Measurements from ENCODE around the gene SRC.

The SRC gene

DNA sequence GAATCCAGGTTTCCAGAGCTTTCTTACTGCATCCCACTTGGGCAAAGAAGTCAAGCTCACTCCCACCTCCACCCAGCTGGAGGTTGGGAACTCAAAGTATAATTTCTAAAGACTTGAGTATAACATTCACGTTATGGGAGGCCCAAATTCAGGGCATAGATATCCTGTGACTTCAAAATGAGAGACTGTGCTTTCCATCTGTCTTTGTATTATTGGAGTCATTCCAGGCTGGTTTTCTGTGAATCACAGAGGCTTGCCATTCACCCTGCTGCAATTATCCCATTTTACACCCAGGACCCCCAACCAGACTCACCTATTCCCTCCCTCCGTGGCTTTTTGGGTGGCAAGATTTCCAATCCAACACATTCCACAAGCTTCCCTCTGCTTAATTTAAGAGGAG, 19.3 kb upstream of the SRC start:
- no peaks in the 10 kb centered on the region for H3K36me3 ChIP-seq (ENCODE audit: control insufficient read depth, insufficient read depth, low read length)
- no peaks in the 10 kb centered on the region for H3K9me3 ChIP-seq (ENCODE audit: control insufficient read depth, low read length)
- no peaks in the 10 kb centered on the region for H3K27me3 ChIP-seq (replicated peaks; ENCODE audit: control insufficient read depth, insufficient read depth, low read length, poor library complexity, severe bottlenecking)
- H3K4me1 ChIP-seq (ENCODE audit: control insufficient read depth, insufficient read depth, low read length, poor library complexity, severe bottlenecking), result no peaks in the 10 kb centered on the region
- H3K4me3 ChIP-seq (ENCODE audit: insufficient read depth, low read depth, low read length, poor library complexity, severe bottlenecking), result no peak overlapping the region
- no peak for DNase-seq
- no peak overlapping the region for H3K27ac ChIP-seq (ENCODE audit: insufficient read depth, low read length, poor library complexity, severe bottlenecking)

DNA sequence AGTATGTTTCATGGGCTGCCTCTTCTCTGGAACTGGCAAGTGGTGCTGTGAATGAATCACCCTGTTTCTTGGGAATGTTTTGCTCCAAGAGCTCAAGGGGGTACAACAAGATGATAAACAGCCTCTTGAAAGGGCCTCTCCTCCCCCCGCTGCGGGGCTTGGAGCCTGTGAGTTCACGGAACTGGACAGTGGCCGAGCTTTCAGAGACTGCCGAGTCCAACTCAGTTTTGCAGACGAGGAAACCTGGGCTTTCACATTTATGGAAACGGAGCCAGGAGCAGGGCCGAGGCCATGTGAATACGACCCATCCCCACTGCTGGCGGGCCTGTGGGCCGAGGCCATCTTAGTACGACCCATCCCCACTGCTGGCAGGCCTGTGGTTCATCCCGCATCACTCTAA, 18.2 kb upstream of the SRC start:
- Histone ChIP-seq H3K36me3 (ENCODE audit: control insufficient read depth, insufficient read depth, low read length) (no peaks in the 10 kb centered on the region), H3K27me3 (replicated peaks; ENCODE audit: control insufficient read depth, insufficient read depth, low read length, poor library complexity, severe bottlenecking) (no peaks in the 10 kb centered on the region), H3K4me1 (ENCODE audit: control insufficient read depth, insufficient read depth, low read length, poor library complexity, severe bottlenecking) (no peaks in the 10 kb centered on the region), H3K9me3 (ENCODE audit: control insufficient read depth, low read length) (no peaks in the 10 kb centered on the region), H3K27ac (ENCODE audit: insufficient read depth, low read length, poor library complexity, severe bottlenecking) (no peak overlapping the region), H3K4me3 (ENCODE audit: insufficient read depth, low read depth, low read length, poor library complexity, severe bottlenecking) (no peak overlapping the region)
- DNase-seq, result no peak

DNA sequence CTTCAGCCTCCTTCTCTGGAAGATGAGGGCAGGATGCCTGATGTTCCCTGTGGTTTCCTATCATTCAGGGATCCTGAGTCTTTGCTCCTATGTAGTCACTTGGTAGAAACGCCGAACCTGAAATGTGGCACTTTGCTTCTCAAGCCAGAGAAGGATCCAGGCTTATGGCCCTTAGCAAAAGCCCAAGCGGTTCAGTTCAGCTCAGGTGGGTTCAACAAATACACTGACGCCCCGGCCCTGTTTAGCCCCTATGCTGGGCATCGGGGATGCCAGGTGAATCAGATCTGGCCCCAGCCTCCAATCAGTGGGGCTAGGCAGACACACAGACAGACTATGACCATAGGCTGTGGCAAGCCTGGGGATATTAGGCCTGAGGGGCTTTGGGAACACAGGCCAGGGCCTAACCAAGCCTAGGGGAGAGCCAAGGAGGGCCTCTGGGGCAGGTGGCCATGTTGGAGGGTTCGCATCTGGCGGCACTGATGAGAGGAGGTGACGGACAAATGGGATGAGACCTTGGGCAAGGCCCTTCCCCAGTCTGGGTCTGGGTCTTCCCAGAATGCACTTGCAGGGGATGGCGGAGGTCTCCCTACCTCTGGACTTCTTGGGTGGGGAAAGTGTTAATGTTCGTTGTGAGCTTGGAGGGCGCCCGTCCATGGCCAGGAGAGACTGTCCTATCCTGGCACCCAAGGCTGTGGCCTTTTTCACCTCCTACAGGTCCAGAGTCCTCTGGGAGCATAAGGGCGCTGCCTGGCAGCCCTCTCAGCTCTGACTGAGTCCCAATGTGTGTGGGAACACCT, 17.6 kb upstream of the SRC start:
- Histone ChIP-seq H3K9me3 (ENCODE audit: control insufficient read depth, low read length) (no peaks in the 10 kb centered on the region), H3K4me3 (ENCODE audit: insufficient read depth, low read depth, low read length, poor library complexity, severe bottlenecking) (no peak overlapping the region), H3K36me3 (ENCODE audit: control insufficient read depth, insufficient read depth, low read length) (no peaks in the 10 kb centered on the region), H3K27ac (ENCODE audit: insufficient read depth, low read length, poor library complexity, severe bottlenecking) (no peak overlapping the region), H3K4me1 (ENCODE audit: control insufficient read depth, insufficient read depth, low read length, poor library complexity, severe bottlenecking) (no peaks in the 10 kb centered on the region), H3K27me3 (replicated peaks; ENCODE audit: control insufficient read depth, insufficient read depth, low read length, poor library complexity, severe bottlenecking) (no peaks in the 10 kb centered on the region)
- no peak for DNase-seq

DNA sequence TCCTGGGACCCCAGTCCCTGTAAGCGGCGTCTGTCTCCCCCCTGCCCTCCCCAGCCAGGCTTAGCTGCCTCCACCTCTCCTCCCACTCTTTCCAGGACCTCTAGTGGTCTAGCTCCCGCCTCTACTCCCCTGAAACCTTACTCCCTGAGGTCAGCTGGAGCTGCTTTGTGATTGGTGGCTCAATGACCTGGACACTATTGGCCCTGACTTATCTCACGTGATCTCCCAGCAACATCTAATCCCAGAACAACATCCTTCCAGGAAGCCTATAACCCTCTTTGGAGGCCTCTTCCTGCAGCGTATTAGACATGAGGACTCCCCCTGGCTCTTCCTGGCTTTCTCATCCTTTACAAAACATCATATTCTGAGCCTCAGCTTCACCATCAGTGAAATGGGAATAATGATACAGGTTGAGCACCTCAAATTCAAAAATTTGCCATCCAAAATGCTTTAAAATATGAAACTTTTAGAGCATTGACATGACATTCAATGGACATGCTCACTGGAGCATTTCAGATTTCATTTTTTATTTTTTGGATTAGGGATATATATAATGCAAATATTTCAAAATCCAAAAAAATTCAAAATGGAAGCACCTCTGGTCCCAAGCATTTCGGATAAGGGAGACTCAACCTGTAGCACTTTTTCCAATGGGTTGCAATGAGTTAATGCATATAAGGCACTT, 16.3 kb upstream of the SRC start:
- H3K27ac ChIP-seq (ENCODE audit: insufficient read depth, low read length, poor library complexity, severe bottlenecking), result no peak overlapping the region
- no peak overlapping the region for H3K4me3 ChIP-seq (ENCODE audit: insufficient read depth, low read depth, low read length, poor library complexity, severe bottlenecking)
- H3K36me3 ChIP-seq (ENCODE audit: control insufficient read depth, insufficient read depth, low read length), result no peaks in the 10 kb centered on the region
- no peaks in the 10 kb centered on the region for H3K27me3 ChIP-seq (replicated peaks; ENCODE audit: control insufficient read depth, insufficient read depth, low read length, poor library complexity, severe bottlenecking)
- no peaks in the 10 kb centered on the region for H3K4me1 ChIP-seq (ENCODE audit: control insufficient read depth, insufficient read depth, low read length, poor library complexity, severe bottlenecking)
- no peaks in the 10 kb centered on the region for H3K9me3 ChIP-seq (ENCODE audit: control insufficient read depth, low read length)
- no peak for DNase-seq

DNA sequence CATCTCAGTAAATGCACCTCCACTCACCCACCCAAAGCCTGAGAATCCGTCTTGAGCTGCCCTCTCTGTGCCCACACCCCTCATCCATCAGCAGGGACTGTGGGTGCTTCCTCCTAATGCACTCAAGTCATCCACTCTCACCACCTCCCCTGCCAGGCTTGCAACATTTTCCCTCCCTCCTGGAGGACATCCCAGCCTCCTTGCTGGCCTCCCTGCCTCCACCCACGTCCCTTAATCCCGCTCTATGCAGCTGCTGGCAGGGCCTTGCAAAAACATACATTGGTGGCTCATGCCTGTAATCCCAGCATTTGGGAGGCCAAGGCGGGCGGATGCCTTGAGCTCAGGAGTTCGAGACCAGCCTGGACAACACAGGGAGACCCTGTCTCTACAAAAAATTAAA, 15.6 kb upstream of the SRC start:
- DNase-seq, result no peak
- H3K27ac ChIP-seq (ENCODE audit: insufficient read depth, low read length, poor library complexity, severe bottlenecking), result no peak overlapping the region
- H3K4me1 ChIP-seq (ENCODE audit: control insufficient read depth, insufficient read depth, low read length, poor library complexity, severe bottlenecking), result no peaks in the 10 kb centered on the region
- H3K9me3 ChIP-seq (ENCODE audit: control insufficient read depth, low read length), result no peaks in the 10 kb centered on the region
- H3K27me3 ChIP-seq (replicated peaks; ENCODE audit: control insufficient read depth, insufficient read depth, low read length, poor library complexity, severe bottlenecking), result no peaks in the 10 kb centered on the region
- no peak overlapping the region for H3K4me3 ChIP-seq (ENCODE audit: insufficient read depth, low read depth, low read length, poor library complexity, severe bottlenecking)
- no peaks in the 10 kb centered on the region for H3K36me3 ChIP-seq (ENCODE audit: control insufficient read depth, insufficient read depth, low read length)

DNA sequence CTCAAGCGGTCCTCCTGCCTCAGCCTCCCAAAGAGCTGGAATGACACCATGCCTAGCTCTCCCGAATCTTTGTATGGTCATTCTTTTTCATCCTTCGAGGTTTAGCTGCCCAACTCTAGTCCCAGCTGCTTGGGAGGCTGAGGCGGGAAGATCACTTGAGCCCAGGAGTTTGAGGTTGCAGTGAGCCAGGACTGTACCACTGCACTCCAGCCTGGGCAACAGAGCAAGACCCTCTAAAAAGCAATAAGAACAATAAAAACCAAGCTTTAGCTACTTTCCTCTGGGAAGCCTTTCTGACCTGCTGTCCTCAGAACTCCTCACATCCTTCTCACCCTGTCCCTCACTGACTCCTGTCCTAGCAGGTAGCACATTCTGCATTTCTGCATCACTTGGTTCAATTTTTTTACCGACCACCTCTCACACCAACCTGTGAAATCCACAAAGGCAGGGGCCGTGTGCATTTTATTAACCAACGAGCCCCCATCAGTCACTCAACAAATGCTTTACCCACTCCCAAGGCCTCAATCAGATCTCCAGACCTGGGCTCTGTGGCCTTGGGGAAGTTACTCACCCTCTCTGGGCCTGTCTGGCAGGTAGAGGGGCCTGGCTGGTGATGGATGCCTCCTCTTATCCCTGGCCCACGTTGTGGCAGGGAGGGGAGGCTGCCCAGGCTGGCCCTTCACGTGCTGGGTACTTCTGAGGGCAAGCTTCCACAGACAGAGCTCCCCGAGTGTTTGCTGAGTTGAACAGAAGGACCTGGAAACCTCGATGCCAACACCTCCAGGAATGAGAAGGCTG, 14.7 kb upstream of the SRC start:
- peaks cover 2% of the 10 kb centered on the region for H3K4me1 ChIP-seq (ENCODE audit: control insufficient read depth, insufficient read depth, low read length, poor library complexity, severe bottlenecking)
- no peak overlapping the region for H3K4me3 ChIP-seq (ENCODE audit: insufficient read depth, low read depth, low read length, poor library complexity, severe bottlenecking)
- H3K27me3 ChIP-seq (replicated peaks; ENCODE audit: control insufficient read depth, insufficient read depth, low read length, poor library complexity, severe bottlenecking), result no peaks in the 10 kb centered on the region
- no peaks in the 10 kb centered on the region for H3K9me3 ChIP-seq (ENCODE audit: control insufficient read depth, low read length)
- no peaks in the 10 kb centered on the region for H3K36me3 ChIP-seq (ENCODE audit: control insufficient read depth, insufficient read depth, low read length)
- no peak overlapping the region for H3K27ac ChIP-seq (ENCODE audit: insufficient read depth, low read length, poor library complexity, severe bottlenecking)
- DNase-seq, result no peak

DNA sequence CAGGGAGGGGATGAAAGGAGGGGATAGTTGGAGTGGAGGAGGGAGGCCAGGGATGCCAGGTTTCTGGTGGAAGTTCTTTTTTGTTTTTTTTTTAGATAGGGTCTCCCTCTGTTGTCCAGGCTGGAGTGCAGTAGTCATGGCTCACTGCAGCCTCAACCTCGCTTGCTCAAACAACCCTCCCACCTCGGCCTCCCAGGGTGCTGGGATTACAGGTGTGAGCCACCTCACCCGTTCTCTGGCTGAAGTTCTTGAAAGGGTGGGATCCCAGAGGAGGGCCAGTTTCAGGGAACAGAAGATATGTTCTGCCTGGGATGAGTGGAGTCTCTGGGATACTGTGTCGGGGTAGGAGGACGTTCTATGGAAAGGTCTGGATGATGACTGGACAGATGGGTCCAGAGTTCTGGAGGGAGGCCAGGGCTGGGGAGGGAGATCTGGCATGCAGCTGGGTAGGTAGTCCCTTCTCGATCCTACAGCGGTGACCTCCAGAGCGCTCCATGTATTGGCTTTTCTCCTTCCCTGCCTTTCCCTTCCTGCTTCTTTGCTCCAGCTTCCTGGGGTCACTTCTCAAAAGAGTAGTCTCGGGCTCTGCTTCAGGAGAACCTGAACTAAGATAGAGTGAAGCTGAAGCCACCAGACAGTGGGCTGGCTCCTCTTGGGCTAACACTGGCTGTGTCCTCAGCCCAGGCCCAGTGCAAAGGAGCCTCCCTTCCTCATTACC, 12.7 kb upstream of the SRC start:
- H3K27ac ChIP-seq (ENCODE audit: insufficient read depth, low read length, poor library complexity, severe bottlenecking), result no peak overlapping the region
- no peaks in the 10 kb centered on the region for H3K36me3 ChIP-seq (ENCODE audit: control insufficient read depth, insufficient read depth, low read length)
- no peaks in the 10 kb centered on the region for H3K9me3 ChIP-seq (ENCODE audit: control insufficient read depth, low read length)
- DNase-seq, result no peak
- H3K4me3 ChIP-seq (ENCODE audit: insufficient read depth, low read depth, low read length, poor library complexity, severe bottlenecking), result no peak overlapping the region
- peaks cover 7% of the 10 kb centered on the region for H3K4me1 ChIP-seq (ENCODE audit: control insufficient read depth, insufficient read depth, low read length, poor library complexity, severe bottlenecking)
- no peaks in the 10 kb centered on the region for H3K27me3 ChIP-seq (replicated peaks; ENCODE audit: control insufficient read depth, insufficient read depth, low read length, poor library complexity, severe bottlenecking)

DNA sequence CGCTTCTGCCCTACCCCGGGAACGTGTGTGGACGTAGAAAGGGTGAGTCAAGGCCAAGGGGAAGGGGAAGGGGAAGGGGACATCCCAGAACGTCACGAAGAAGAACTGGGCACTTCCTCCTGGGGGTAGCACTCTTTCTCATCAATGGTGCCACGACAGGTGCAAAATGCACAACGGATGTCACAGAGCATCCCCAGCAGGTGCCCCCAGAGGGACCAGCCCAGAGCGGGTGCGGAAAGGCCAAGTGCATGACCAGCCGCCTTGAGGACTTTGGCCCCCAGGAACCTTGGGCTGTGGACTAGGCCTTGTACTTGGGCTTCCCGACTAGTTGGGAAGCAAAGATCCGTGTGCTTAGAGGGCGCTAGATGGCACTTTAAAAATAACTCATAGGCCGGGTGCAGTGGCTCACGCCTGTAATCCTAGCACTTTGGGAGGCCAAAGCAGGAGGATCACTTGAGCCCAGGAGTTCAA, 12.1 kb upstream of the SRC start:
- no peaks in the 10 kb centered on the region for H3K36me3 ChIP-seq (ENCODE audit: control insufficient read depth, insufficient read depth, low read length)
- no peaks in the 10 kb centered on the region for H3K9me3 ChIP-seq (ENCODE audit: control insufficient read depth, low read length)
- peaks cover 7% of the 10 kb centered on the region for H3K4me1 ChIP-seq (ENCODE audit: control insufficient read depth, insufficient read depth, low read length, poor library complexity, severe bottlenecking)
- no peak for DNase-seq
- no peaks in the 10 kb centered on the region for H3K27me3 ChIP-seq (replicated peaks; ENCODE audit: control insufficient read depth, insufficient read depth, low read length, poor library complexity, severe bottlenecking)
- H3K4me3 ChIP-seq (ENCODE audit: insufficient read depth, low read depth, low read length, poor library complexity, severe bottlenecking), result no peak overlapping the region
- no peak overlapping the region for H3K27ac ChIP-seq (ENCODE audit: insufficient read depth, low read length, poor library complexity, severe bottlenecking)

DNA sequence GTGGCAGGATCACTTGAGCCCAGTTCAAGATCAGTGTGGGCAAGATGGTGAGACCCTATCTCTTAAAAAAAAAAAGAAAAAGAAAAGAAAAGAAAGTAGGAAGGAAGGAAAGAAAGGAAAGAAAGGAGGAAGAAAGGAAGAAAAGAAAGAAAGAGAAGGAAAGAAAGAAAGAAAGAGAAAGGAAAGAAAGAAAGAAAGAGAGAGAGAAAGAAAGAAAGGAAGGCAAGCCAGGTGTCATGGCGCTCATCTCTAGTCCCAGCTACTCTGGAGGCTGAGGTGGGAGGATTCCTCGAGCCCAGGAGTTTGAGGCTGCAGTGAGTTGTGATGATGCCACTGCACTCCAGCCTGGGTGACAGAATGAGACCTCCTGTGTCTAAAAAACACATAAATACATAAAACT, 11.5 kb upstream of the SRC start:
- H3K27me3 ChIP-seq (replicated peaks; ENCODE audit: control insufficient read depth, insufficient read depth, low read length, poor library complexity, severe bottlenecking), result no peaks in the 10 kb centered on the region
- no peak overlapping the region for H3K27ac ChIP-seq (ENCODE audit: insufficient read depth, low read length, poor library complexity, severe bottlenecking)
- peaks cover 7% of the 10 kb centered on the region for H3K4me1 ChIP-seq (ENCODE audit: control insufficient read depth, insufficient read depth, low read length, poor library complexity, severe bottlenecking)
- no peak for DNase-seq
- H3K9me3 ChIP-seq (ENCODE audit: control insufficient read depth, low read length), result no peaks in the 10 kb centered on the region
- H3K4me3 ChIP-seq (ENCODE audit: insufficient read depth, low read depth, low read length, poor library complexity, severe bottlenecking), result no peak overlapping the region
- no peaks in the 10 kb centered on the region for H3K36me3 ChIP-seq (ENCODE audit: control insufficient read depth, insufficient read depth, low read length)
